T1000 (cell line): ENCODE measurements around the gene IL17RB.

Experiments
- DNase-seq: peaks from one replicate; lab custom pipeline; 2025; ENCODE audit warnings: mixed read lengths; lab: John Stamatoyannopoulos, UW

The IL17RB gene

GRCh38 chr3:53812434-53812833, 33.9 kb upstream of the IL17RB start:
- DNase-seq: no peak

DNA sequence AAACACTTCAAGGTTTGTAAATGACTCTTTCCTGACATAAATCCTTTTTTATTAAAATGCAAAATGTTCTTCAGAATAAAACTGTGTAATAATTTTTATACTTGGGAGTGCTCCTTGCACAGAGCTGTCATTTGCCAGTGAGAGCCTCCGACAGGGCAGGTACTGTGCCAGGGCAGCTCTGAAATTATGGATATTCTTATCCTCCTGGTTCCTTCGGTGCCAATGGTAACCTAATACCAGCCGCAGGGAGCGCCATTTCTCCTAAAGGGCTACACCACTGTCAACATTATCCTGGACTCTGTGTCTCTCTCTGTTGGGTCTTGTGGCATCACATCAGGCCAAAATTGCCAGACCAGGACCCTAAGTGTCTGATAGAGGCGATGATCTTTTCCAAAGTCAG, 33.1 kb upstream of the IL17RB start:
- DNase-seq: no peak

DNA sequence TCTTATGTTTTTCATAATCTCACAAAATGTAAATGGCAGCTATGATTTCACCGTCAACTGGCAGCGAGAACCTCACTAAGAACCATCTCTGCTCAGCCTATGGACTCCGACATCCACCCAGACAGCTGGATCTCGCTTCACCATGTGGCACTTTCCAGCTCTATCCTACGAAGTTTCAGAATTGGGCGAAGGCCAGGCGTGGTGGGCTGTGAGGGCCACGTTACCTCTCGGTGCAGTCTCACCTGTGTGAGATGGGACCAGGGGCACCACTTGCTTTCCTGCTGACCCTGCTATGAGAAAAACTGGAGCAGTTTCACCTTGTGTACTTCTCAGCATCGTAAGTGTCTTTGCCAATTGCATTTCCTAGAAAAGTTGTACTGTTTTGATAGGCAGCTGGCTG, 32.5 kb upstream of the IL17RB start:
- DNase-seq: no peak

DNA sequence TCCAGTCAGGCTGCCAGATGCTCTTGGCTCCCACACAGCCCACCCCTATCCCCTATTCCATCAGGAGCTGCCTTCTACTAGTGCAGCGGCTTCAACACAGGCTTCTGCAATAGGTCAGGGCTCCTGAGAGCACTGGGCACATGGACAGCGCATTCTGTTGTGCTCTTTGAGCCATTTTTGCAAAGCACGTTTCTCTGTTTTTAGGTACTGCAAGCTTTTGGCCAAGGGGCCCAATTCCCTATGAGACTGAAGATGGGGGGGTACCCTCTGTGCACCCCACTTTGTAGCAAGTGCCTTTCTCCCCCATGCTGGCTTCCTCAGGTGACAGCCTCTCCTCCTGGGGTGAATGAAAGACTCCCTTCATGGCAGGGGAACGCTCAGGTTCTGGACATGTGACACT, 31.3 kb upstream of the IL17RB start:
- DNase-seq: no peak

DNA sequence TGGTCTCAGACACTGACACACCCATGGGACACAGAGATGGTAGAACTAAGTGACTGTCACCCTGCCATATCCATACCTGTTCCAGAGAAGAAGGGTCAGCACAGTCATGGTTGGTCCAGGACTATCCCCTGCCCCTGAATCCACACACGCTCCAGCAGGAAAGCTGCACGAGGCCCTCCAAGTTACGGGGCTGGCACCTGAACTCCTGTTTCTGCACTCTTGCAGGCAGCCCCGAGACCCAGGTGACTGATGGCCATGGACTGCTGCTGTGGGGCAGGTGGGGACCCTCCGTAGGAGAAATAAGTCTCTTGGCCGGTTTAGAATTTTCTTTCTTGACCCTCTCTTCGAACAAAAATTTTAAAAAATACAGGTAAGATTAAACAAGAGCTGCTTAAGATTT, 30.7 kb upstream of the IL17RB start:
- no peak for DNase-seq

- DNase-seq: no peak
These were observed 29.9 kb upstream of the IL17RB start for GRCh38 chr3:53816425-53816824.

DNA sequence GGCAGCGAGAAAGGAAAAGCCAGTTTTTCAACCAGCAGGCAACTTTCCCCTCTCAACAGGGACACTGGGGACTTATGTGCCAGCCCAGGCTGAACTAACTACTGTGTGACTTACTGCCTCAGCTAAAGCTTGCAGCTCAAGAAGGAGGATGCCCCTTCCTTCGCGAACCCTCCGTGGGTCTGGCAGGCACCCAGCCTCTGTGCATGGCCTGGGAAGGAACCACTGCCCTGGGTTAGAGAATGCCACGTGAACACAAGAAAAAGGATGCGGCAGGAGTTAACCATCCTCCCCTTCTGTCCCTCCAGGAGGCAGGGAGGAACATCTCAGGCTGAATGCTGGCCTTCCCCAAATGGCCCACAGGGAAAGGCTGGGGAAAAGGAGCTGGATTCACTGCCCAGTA, 29.2 kb upstream of the IL17RB start:
- no peak for DNase-seq

DNA sequence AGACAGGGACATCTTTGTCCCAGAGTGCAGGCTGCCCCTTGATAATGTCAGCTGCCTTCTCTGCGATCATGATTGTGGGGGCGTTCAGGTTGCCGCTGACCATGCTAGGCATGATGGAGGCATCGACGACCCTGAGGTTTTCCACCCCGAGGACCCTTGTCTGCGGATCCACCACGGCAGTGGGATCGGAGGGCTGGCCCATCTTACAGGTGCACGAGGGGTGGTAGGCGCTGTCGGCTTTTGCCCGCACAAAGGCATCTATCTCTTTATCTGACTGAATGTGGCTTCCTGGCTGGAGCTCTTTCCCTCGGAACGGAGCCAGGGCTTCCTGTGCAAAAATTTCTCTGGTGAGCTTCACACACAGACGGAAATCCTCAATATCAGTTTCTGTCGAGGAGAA, 28.6 kb upstream of the IL17RB start:
- no peak for DNase-seq

- DNase-seq: no peak
These were observed 27.9 kb upstream of the IL17RB start for GRCh38 chr3:53818221-53819162.

DNA sequence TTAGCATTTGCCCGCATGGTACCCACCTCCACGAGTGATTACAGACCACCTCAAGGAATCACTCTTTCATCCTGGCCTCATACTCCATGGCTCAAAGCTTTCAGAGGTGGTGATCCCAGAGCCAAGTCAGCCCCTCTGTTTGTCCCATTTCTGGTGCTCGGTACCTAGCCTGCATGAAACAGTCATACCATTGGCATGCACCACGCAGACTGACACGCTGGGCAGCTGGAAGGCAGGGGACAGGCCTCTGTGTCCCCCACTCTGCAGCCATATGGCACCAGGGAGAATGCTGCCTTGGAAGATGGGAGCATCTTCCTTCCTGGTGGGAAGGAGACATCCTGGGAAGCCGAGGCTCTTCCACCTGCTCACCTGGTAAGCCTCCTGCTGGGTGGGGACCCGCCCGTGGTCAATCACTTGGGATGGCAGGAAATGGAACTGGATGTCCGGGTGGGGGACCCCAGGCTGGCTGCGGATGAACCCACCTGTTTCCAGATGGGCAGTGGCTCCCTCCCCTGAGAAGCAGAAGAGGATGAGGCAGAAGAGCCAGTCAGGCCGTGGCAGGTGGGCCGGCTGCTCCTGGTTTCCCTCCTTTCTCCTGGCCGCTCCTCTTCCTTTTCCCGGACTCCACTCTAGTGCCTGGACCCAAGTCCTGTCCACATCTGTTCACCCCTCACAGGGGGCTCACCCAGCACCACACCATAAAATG, 27.1 kb upstream of the IL17RB start:
- DNase-seq: no peak

DNA sequence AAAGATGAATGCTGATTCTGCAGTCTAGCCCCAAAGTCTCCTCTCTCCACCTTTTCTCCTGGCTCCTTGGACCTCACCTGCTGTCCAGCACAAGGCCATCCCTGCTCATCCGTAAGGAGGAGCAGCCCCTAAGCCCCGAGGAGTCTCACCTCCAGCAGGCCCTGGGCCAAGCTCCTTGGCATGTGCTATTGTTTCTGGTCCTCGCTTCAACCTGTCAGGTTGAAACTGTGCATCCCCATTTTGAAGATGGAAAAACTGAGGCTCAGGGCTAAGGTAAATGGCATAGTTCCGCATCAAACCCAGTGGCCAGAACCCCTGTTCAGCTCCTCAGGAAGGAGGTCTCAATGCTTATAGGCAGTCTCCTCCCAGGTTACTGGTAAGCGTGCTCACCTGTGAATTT, 26.3 kb upstream of the IL17RB start:
- no peak for DNase-seq

DNA sequence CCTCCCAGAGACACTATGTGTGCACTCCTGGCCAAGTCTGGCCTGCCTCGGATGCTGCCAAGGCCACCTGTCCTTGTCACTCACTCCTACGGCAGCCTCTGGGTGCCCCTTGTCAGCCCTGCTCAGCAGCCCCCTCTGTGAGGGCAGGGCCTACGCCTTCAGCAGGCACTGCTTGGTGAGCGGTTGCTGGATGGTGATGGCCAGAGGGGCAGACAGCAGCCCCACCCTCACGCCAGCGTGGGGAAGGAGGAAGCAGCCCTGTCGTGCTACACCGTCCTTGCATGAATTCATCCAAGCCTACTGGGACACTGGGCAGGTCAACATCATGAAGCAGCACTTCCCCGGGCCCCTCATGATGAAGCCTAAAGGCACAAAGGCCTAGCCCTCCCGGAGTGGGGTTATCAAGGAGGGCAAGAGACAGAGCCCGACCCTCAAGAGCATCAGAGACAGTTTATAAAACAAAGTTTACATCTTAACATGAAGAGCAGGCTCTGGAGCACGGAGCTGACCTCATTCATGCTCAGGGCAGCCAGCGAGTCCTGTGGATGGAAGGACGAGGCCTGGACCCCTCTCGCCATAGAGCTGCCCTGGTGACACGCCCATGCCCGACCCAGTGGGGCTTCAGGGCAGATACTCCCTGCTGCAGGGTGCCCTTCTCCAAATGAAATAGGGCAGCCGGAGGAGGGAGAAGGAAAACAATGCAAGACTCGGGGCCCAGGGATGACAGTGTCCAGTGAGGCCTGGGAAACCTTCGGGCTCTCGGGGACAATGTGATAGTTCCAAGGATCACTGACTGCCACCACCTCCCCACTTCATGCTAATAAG, 25.4 kb upstream of the IL17RB start:
- DNase-seq: no peak

DNA sequence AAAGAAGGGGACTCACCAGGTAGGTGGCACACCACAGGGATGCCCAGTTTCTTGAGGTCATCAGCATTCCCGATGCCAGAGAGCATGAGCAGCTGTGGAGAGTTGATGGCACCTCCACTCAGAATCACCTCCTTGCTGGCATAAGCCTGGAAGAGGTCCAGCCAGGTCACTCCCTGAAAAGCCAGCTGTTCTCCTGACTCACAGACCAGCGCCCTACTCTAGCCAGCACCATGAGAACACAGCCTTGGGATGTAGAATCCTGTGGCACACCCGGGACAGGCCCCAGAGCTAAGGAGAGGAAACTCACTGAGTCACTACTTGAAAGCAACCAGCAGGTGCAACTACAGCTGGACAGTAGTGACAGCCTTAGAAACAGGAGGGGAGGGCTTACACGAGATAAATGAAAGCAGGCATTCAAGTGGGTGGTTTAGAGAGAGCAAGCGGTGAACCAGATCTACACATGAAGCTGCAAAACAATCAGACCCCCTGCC, 24.7 kb upstream of the IL17RB start:
- DNase-seq: no peak

DNA sequence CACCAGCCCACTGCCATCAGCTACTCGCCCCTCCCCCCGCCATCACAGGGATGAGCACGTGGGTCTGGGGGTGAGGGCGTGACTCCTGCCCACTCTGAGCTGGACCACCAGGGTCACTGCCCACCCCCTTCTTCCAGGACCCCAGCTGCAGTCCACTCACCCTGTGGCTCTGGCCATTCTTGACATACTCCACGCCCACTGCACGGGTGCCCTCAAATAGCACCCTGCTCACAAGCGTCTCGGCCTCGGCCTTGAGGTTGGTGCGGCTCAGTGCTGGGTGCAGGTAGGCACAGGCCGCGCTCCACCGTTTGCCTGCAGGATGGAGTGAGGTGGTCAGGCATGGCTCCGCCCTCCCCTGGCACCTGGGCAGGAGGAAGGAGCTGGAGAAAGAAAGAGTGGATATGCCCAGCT, 24.0 kb upstream of the IL17RB start:
- no peak for DNase-seq

- DNase-seq: no peak
These were observed 23.1 kb upstream of the IL17RB start for GRCh38 chr3:53823026-53823955.

DNA sequence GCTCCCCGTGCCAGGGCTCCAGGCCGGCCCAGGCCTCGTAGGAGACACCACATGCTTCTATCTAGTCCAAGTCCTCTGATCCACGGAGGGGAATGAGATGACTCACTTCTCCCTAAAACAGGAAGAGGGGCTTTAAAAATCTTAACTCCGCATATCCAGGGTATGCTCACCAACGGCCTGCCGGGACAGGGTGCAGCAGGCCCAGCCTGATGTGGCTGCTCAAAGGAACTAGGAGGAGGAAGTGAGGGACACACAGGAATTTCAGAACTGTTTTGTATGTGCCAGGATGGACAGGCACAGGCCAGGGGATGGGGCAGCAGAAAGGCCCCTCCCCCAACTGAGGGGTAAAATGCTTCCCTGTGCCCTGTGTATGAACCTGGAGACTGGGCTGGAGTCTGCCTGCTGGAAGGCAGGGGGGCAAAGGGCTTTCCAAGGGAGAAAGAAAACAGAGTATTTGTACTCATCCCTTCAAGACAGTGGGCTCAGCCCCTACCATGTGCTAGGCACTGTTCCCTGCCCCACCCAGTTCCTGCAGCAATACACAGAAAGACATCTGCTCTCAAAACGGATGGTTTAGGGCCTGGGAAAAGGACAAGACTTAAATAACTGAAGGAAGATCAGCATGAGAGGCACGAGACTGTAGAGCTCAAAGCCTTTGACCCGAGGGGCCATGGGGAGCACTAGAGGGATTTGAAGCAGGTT, 22.3 kb upstream of the IL17RB start:
- DNase-seq: no peak

DNA sequence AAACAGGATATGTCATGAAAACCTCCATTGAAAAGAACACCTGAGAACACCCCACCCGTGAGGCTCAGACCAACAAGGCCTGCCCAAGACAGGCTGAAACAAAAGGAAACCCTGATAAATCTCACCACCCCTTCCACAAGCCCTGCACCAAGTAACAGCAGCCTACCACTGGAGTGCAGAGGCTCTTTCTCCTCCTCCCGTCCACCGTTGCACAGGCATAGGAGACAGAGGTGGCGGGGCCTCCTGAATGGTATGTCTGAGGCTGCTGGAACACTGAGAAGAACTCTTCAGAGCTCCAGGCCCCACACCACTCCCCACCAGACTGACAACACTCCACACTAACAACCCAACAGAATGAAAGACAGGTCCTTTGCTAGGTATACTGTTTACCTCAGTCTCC, 21.6 kb upstream of the IL17RB start:
- no peak for DNase-seq

DNA sequence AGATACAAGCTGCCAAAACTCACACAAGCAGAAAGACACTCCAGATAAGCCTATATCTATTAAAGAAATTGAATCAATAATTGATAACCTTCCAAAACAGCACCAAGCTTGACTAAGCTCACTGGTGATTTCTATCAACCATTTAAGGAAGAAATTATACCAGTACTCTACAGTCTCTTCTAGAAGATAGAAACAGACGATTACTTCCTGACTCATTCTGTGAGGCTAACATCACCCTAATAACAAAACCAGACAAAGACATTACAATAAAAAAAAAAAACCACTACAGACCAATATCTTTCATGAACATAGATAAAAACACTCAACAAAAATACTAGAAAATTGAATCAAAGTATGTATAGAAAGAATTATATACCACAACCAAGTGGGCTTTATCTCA, 20.3 kb upstream of the IL17RB start:
- no peak for DNase-seq

GRCh38 chr3:53828581-53828980, 17.8 kb upstream of the IL17RB start:
- no peak for DNase-seq

DNA sequence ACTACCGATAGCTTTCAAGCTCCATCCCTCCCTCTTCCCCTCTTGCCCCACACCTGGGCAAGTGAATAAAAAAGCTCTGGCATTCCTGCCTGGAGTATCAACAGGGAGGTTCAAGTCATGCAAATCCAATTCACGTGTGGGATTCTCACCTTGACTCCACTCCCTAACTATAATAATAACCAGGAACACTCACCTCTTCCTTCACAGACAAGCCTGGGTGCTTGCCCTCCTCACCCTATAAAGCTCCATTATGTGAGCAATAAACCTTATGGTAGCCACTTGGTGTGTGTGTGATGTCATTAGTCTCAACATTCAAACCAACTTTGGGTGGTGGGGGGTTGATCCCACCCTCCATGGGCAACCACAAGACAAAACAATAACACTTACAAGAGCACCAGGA, 16.8 kb upstream of the IL17RB start:
- DNase-seq: no peak

GRCh38 chr3:53830944-53831343, 15.4 kb upstream of the IL17RB start:
- no peak for DNase-seq
